Fibroblast of lung (primary cell): ENCODE results near the gene LRRK1. TPM values are rescaled to one million over a fixed set of nuclear protein-coding genes. Genes with fewer than 3 reads are reported as not detected.

Experiments used
- DNase-seq, 2 donors: peaks; one replicate each; pipeline versions ENCODE4 v3.0.0 to v3.0.0-alpha.2; 2010; ENCODE audit warnings: low read depth in 2 of 2
- H2AFZ ChIP-seq: 2 replicates; pipeline ENCODE4 v1.5.1; 2012; ENCODE audit warnings: low read length, control low read depth, inconsistent platforms
- H3K27ac ChIP-seq: 2 replicates; pipeline ENCODE4 v1.5.1; 2011; ENCODE audit warnings: low read length, control low read depth; ENCODE audit not compliant: insufficient read depth
- H3K27me3 ChIP-seq: 2 replicates; pipeline ENCODE4 v1.5.1; 2011; ENCODE audit warnings: mild to moderate bottlenecking, low read length; ENCODE audit not compliant: control insufficient read depth, insufficient read depth
- H3K36me3 ChIP-seq: 2 replicates; pipeline ENCODE4 v1.5.1; 2011; ENCODE audit warnings: low read length; ENCODE audit not compliant: control insufficient read depth, insufficient read depth
- H3K4me1 ChIP-seq: 2 replicates; pipeline ENCODE4 v1.5.1; 2011; ENCODE audit warnings: low read length; ENCODE audit not compliant: control insufficient read depth, insufficient read depth; ENCODE audit errors: extremely low read depth
- H3K4me2 ChIP-seq: 2 replicates; pipeline ENCODE4 v1.5.1; 2011; ENCODE audit warnings: low read length, control low read depth; ENCODE audit not compliant: insufficient read depth; ENCODE audit errors: extremely low read depth
- H3K4me3 ChIP-seq, 4 experiments: fragments of 200-600 bp in 1 of 4; sonication (generic) in 1 of 4; replicated peaks in 1 of 4; 2 replicates each; pipeline ENCODE4 v1.5.1; 2011 to 2016; ENCODE audit warnings: low read length in 4 of 4, low read depth in 3 of 4, mild to moderate bottlenecking in 3 of 4, control low read depth in 2 of 4, inconsistent platforms in 1 of 4, mixed read lengths in 1 of 4; ENCODE audit not compliant: insufficient read depth in 1 of 4; ENCODE audit errors: control extremely low read depth in 1 of 4
- H3K79me2 ChIP-seq: 2 replicates; pipeline ENCODE4 v1.5.1; 2012; ENCODE audit warnings: mild to moderate bottlenecking, low read length, inconsistent platforms; ENCODE audit not compliant: control insufficient read depth, insufficient read depth
- H3K9ac ChIP-seq: 2 replicates; pipeline ENCODE4 v1.5.1; 2011; ENCODE audit warnings: mild to moderate bottlenecking, low read length, control low read depth; ENCODE audit not compliant: insufficient read depth
- H3K9me3 ChIP-seq: 2 replicates; pipeline ENCODE4 v1.5.1; 2012; ENCODE audit warnings: low read depth, low read length; ENCODE audit not compliant: control insufficient read depth, insufficient read depth
- H4K20me1 ChIP-seq: 2 replicates; pipeline ENCODE4 v1.5.1; 2011; ENCODE audit warnings: low read length; ENCODE audit not compliant: control insufficient read depth, insufficient read depth; ENCODE audit errors: extremely low read depth
- CTCF ChIP-seq, 2 donors: IDR thresholded peaks in 1 of 2; conservative IDR thresholded peaks in 1 of 2; 1 replicate in 1 of 2; 2 replicates in 1 of 2; pipeline ENCODE4 v1.5.1; 2011 to 2012; ENCODE audit warnings: low read length in 2 of 2, control low read depth in 1 of 2, inconsistent platforms in 1 of 2, low read depth in 1 of 2, mild to moderate bottlenecking in 1 of 2
- EZH2 ChIP-seq: IDR thresholded peaks from 2 replicates; pipeline ENCODE4 v1.5.1; 2012; ENCODE audit warnings: low read length, control low read depth, mild to moderate bottlenecking; ENCODE audit errors: missing control alignments
- polyA plus RNA-seq, 2 donors: library from polyadenylated mRNA; depleted of rRNA in 1 of 2; stranded (reverse) in 1 of 2; unstranded in 1 of 2; fragments of >200 nt; gene quantifications; 2 replicates each; pipeline ENCODE4 v1.2.1, GENCODE V29; 2011 to 2012; ENCODE audit warnings: missing spikeins in 1 of 2
- total RNA-seq: library from RNA; depleted of rRNA; stranded (reverse); fragments of >200 nt; gene quantifications from 2 replicates; pipeline ENCODE4 v1.2.1, GENCODE V29; 2014

The LRRK1 gene
- total and polyA plus RNA-seq, 2 donors (not counting 1 experiment from before 2014, with no cell fraction given), result 3.8 to 12.2 TPM

DNA sequence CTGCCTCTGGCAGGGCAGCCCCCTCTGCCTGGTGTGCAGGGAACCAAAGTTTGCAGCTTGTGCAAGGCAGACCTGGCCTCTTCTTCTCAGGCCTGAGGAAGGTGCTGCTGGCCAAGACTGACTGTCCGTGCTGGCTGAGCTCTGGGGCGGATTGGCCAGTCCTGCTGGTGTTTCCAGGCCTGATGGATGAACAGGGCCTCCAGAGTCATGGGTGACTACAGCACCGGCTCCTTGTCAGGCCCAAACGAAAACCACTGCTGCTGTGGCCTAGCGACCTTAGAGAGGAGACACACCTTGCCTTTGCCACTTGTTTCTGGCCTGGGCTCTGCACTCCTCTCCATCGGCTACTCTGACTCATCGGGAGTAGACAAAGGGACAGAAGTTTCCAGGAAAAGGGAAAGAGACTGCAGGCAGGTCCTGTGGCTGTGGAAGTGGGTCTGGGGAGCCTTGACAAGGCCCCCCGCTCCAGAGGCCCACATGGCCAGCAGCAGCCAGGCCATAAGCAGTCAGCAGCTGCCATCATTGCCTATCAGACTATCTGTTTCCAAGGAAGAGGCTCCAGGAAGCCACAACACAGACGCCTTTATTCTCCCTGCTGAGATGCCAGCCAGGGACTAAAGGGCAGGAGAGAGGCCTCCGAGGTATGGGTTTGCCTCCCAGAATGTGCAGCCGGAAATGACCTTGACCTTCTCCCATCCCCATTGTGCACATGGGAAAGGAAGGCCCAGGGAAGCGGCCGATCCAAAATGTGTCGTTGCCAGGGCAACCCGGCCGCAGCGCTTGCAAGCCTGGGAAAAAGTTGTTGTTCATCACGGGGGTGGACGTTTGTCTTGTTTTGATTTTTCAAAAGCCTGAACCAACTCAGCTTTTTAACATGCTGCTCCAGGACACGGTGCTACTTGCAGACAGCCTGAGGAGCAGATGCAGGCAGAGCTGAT lies 172.2 kb downstream of the LRRK1 start:
- DNase-seq, result peak; percentile 85 to 92
- no peaks in the 10 kb centered on the region for H3K36me3 ChIP-seq
- H4K20me1 ChIP-seq, result no peaks in the 10 kb centered on the region
- peak overlapping the region; percentile 41 for H3K9ac ChIP-seq
- no peak overlapping the region for H3K4me3 ChIP-seq
- H3K4me1 ChIP-seq, result peaks cover 16% of the 10 kb centered on the region
- peak overlapping the region; percentile 9 for H3K4me2 ChIP-seq
- no peaks in the 10 kb centered on the region for H3K27me3 ChIP-seq
- H3K9me3 ChIP-seq, result no peaks in the 10 kb centered on the region
- TF ChIP-seq EZH2 (no peak), CTCF (conservative IDR thresholded peaks at IDR 0.05 in 1 of 2, IDR thresholded peaks at IDR 0.05 in 1 of 2; ENCODE audit: low read depth in 1 of 2, low read length in 2 of 2) (no peak)
- H3K27ac ChIP-seq, result peak overlapping the region; percentile 79
- H3K79me2 ChIP-seq, result no peaks in the 10 kb centered on the region
- H2AFZ ChIP-seq, result no peak overlapping the region

- H2AFZ ChIP-seq, result no peak overlapping the region
- TF ChIP-seq EZH2 (no peak), CTCF (conservative IDR thresholded peaks at IDR 0.05 in 1 of 2, IDR thresholded peaks at IDR 0.05 in 1 of 2; ENCODE audit: low read depth in 1 of 2, low read length in 2 of 2) (no peak)
Measured at GRCh38 chr15:101092156-101092866, 173.2 kb downstream of the LRRK1 start.

GRCh38 chr15:101092867-101093202 lies 173.7 kb downstream of the LRRK1 start:
- no peaks in the 10 kb centered on the region for H3K9me3 ChIP-seq
- H4K20me1 ChIP-seq, result no peaks in the 10 kb centered on the region
- DNase-seq, result no peak
- H3K27me3 ChIP-seq, result no peaks in the 10 kb centered on the region
- no peak overlapping the region for H3K9ac ChIP-seq
- no peak overlapping the region for H2AFZ ChIP-seq
- TF ChIP-seq EZH2 (no peak), CTCF (conservative IDR thresholded peaks at IDR 0.05 in 1 of 2, IDR thresholded peaks at IDR 0.05 in 1 of 2; ENCODE audit: low read depth in 1 of 2, low read length in 2 of 2) (no peak)
- no peaks in the 10 kb centered on the region for H3K36me3 ChIP-seq
- no peaks in the 10 kb centered on the region for H3K79me2 ChIP-seq
- peaks cover 16% of the 10 kb centered on the region for H3K4me1 ChIP-seq
- no peak overlapping the region for H3K4me2 ChIP-seq
- H3K27ac ChIP-seq, result peak overlapping the region; percentile 79
- no peak overlapping the region for H3K4me3 ChIP-seq

More at GRCh38 chr15:101092156-101092866, 173.2 kb downstream of the LRRK1 start:
- Histone ChIP-seq H3K4me1 (peaks cover 16% of the 10 kb centered on the region), H3K4me3 (no peak overlapping the region), H3K36me3 (no peaks in the 10 kb centered on the region), H3K27ac (peak overlapping the region; percentile 79), H3K27me3 (no peaks in the 10 kb centered on the region), H3K4me2 (peak overlapping the region; percentile 9), H3K9ac (peak overlapping the region; percentile 39), H3K79me2 (no peaks in the 10 kb centered on the region), H3K9me3 (no peaks in the 10 kb centered on the region), H4K20me1 (no peaks in the 10 kb centered on the region)
- peak; percentile 13 to 59 for DNase-seq
